Fibroblast of gingiva (primary cell): ENCODE data around the gene PRICKLE2.

ENCODE experiments used
- DNase-seq: peaks from one replicate; pipeline ENCODE4 v3.0.0-alpha.2; 2011; ENCODE audit warnings: low read depth

The PRICKLE2 gene

GRCh38 chr3:64073158-64073761 is 152.0 kb downstream of the PRICKLE2 start:
- peak; percentile 54 for DNase-seq

GRCh38 chr3:64072126-64072525 is 153.1 kb downstream of the PRICKLE2 start:
- DNase-seq, result no peak

DNA sequence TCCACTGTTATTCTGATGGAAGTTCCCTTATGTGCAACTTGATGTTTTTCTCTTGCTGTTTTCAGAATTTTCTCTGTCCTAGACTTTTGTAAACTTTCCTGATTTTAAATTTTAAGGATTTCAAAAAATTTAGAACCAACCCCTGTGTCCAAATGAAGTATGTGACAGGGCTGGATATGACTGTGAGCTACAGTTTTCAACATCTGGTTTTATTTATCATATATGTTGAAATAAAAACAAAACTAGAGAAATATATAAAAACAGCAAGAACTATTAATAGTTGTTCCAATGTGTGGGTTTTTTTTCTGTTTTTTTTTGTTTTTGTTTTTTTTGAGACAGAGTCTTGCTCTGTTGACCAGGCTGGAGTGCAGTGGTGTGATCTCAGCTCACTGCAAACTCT is 154.6 kb downstream of the PRICKLE2 start:
- peak; percentile 42 for DNase-seq

- DNase-seq, result no peak
These were observed 157.5 kb downstream of the PRICKLE2 start for GRCh38 chr3:64067506-64068346.

DNA sequence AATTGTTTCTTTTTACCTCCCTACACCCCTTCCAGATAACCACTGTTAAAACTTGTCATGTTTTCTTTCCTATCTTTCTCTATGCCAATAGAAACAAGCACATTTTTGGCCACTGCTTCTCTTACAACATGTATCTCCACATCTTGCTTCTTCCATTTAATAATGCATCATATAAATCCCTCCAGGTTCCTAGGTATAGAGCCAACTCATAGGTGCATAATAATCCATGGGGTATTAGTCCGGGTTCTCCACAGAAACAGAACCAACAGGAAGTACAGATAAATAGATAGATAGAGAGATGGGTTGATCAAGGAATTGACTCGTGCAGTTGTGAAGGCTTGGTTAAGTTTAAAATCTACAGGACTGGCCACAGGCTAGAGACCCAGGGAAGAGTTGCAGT is 160.5 kb downstream of the PRICKLE2 start:
- DNase-seq, result no peak

GRCh38 chr3:64063983-64064438 is 161.3 kb downstream of the PRICKLE2 start:
- DNase-seq, result no peak

DNA sequence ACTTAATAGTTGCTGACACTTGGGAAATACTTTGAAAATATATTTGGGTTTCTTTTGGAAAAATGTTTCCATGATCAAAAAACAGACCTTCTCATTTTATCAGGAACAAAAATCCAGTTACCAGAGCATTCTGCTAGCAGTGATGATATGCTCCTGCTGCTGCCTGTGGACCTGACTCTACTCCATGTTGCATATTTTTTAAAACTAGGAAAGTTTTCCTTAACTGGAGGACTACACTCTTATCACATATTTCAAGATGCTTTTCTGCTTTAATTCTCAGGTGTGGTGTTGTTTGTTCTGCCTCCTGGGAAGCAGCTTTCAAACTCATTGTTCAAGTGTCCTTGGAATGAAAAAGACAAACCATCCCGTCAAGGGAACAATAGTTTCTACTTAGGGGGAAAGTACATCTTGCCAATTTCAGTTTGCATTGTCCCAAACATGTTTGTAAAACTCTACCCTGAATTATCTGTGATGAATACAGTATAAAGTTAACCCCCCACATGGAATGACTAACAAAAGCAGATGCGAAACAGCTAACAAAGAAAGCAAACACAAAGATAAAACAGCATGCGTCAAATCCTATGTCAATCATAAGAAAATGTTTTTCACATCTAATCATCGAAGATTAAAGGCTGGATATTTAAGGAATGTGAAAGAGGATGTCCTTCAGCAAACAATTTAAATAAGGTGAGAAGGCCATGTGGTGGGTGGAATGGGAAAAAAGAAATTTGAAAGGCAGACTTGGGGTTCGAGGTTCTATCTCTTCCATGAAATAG is 161.9 kb downstream of the PRICKLE2 start:
- DNase-seq, result no peak

DNA sequence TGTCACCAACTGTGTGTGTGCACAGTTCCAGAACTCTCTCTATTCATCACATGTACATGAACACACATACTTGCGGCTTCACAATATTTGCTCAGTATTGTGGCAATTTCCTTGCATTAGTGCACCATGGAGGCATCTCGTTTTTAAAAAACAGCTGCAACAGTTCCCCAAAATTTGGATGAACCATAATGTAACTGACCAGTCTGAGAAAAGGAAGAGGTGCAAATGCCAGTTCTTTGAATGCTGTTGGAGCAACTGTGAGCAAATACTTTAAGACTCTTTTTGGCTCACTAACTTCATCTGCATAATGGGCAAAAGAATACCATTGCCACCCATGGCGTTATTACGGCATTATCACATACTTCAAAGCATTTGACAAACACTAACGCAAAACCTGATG is 163.6 kb downstream of the PRICKLE2 start:
- DNase-seq, result no peak

- DNase-seq, result no peak
These were observed 165.6 kb downstream of the PRICKLE2 start for GRCh38 chr3:64059484-64060175.

DNA sequence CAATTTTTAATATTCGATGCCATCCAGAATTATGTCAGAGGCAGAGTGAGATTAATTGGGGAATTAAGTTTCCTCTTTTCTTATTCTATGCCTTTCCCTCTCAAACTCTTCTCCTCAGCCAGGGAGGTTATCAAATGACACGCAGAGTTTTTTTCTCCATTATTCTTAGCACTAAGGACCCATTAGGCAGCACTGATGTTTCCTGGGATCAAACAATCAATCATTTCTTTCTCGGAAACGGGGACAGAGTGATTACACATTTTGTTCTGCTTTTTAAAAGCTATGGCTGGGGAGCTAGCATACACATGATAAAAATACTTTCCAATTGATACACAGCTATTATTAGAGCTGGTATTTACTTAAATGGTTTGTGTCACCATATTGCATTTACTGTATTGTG is 166.7 kb downstream of the PRICKLE2 start:
- no peak for DNase-seq

DNA sequence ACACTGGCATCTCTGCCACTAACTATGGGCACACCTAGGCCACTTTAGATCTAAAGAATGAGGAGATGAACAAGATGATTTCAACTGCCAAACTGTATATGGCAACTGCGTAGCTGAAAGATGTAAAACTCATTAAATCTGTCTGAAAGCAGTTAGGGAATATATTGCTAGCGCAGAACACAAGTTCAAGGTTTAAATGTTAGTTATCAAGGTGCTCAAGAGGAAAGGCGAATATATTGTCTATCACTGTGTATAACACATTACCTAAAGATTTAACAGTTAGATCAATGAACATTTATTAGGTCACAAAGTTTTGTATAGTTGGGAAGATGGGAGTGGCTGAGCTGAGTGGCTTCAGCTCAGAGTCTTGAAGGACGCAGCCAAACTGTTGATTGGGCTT is 168.0 kb downstream of the PRICKLE2 start:
- DNase-seq, result no peak

DNA sequence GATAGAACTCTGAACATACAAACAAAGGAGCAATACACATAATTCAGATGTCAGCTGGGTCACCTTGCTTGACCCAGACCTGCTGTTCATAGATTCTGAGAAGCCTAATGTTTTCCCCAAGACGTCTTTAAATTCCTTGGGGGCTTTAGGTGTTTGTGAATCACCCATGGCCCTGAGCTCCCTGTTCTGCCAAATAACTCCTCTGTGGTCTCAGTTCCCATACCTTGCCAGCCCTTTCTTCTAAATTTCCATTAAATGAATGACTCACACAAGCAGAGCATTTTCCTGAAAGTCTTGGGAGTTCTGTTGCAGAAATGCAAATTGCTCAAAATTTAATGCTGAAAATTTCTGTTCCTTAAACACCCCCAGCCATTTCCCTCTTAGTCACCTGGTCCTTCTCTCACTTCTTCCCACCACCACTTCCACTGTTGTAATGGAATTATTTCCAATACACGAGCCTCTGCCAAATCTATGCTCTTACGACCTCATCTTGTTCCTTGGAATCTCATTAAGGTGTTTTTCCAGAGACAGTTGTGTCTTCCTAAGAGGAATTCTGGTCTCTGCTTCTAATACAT is 168.6 kb downstream of the PRICKLE2 start:
- no peak for DNase-seq

DNA sequence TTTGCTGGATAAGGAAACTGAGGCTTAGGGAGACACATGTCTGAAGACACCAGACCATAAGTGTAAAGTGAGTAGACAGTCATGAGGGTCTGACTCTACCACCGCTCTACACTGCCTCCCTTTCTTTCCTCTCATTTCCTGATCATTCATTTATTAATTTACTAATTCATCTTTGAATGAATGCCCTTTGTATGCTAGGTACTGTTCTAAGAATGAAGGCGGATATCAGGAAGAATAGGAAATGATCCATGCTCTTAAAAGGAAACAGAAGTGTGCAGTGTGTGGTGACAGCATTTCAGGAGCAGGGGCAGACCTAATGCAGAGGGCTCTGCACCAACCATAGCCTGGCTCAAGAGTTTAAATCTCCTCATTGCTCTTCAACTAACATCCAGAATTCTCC is 170.2 kb downstream of the PRICKLE2 start:
- no peak for DNase-seq

GRCh38 chr3:64054488-64054887 is 170.8 kb downstream of the PRICKLE2 start:
- DNase-seq, result no peak

- no peak for DNase-seq
These were observed 171.7 kb downstream of the PRICKLE2 start for GRCh38 chr3:64053581-64053980.

DNA sequence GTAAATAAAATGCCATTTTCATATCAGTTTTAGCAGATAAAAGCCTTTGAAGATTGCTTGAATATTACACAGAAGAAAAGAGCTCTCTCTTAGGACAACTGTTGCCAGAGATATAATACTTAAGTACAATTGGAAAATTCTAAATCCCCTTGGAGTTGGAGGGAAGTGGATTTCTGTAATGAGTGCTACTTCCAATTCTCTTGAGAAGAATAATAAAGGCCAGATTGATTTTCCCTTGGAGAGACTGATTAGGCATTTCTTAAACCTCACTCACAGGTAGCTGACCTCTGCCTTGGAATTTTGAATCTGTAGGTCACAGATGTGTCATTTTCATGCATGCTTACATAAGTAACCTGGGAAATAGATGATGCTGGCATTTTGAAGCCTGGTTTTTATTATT is 172.1 kb downstream of the PRICKLE2 start:
- no peak for DNase-seq

GRCh38 chr3:64049832-64050231 is 175.4 kb downstream of the PRICKLE2 start:
- DNase-seq, result no peak

GRCh38 chr3:64049136-64049535 is 176.1 kb downstream of the PRICKLE2 start:
- no peak for DNase-seq

DNA sequence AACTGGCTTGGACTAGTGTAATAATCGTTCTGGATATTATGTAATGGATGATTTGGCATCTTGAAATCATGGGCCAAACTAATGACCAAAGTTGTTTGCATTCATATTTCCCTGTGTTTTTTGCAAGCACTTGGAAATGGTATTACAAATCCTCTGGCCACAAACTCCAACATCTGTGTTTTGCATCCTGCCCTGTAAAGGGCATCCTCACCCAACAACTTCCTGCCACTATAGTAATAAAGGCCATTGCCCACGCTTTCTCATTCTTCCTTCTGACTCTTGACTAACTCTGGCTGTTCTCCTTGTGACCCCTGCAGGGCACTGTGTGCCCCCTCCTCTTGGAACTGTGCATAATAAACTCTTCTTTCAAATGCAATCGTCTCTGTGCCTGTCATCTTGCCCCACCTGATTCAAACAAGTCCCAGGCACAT is 176.6 kb downstream of the PRICKLE2 start:
- DNase-seq, result peak; percentile 69

- no peak for DNase-seq
These were observed 177.5 kb downstream of the PRICKLE2 start for GRCh38 chr3:64047787-64048186.

- no peak for DNase-seq
These were observed 178.2 kb downstream of the PRICKLE2 start for GRCh38 chr3:64046996-64047594.
